A172 (cell line): ENCODE measurements around the gene MTIF2. TPM values are rescaled to one million over a fixed set of nuclear protein-coding genes. Genes with fewer than 3 reads are reported as not detected.
"Not testable (repeated sequence)": the region's sequence is repeated elsewhere in the genome, so short reads cannot be mapped to it uniquely, and the experiment has no call there.

Source experiments
- DNase-seq: peaks from one replicate; pipeline ENCODE4 v3.0.0-alpha.2; 2015; ENCODE audit warnings: low spot score
- total RNA-seq: library from RNA; depleted of rRNA; stranded (reverse); fragments of >200 nt; shearing (Covaris generic); gene quantifications from 2 replicates; pipeline ENCODE4 v1.2.3, GENCODE V29; 2014; rRNA removed

The MTIF2 gene
- total RNA-seq: 48.9 and 63.9 TPM in 2 replicates

- peak; percentile 93 for DNase-seq
Measured at GRCh38 chr2:55268907-55269644, at the start of gene MTIF2. Gene MTIF2, minus strand, starts transcription at chr2:55269231. Its CDS starts 5,373 bp downstream, at chr2:55263858.

GRCh38 chr2:55314985-55315384 is 46.0 kb upstream of the MTIF2 start:
- DNase-seq: no peak

GRCh38 chr2:55311444-55311870 is 42.4 kb upstream of the MTIF2 start:
- DNase-seq: peak; percentile 45

- DNase-seq: peak; percentile 48
Measured at GRCh38 chr2:55309446-55309845, 40.4 kb upstream of the MTIF2 start.

GRCh38 chr2:55302241-55302640 is 33.2 kb upstream of the MTIF2 start:
- DNase-seq: no peak

GRCh38 chr2:55301277-55301676 is 32.2 kb upstream of the MTIF2 start:
- no peak for DNase-seq

- no peak for DNase-seq
Measured at GRCh38 chr2:55296393-55296792, 27.4 kb upstream of the MTIF2 start.

GRCh38 chr2:55283083-55283482 is 14.1 kb upstream of the MTIF2 start:
- no peak for DNase-seq

GRCh38 chr2:55282110-55282917 is 13.3 kb upstream of the MTIF2 start:
- peak; percentile 52 for DNase-seq

- not testable (repeated sequence) for DNase-seq
Measured at GRCh38 chr2:55280851-55281546, 12.0 kb upstream of the MTIF2 start.

GRCh38 chr2:55279859-55280424 is 10.9 kb upstream of the MTIF2 start:
- not testable (repeated sequence) for DNase-seq

- DNase-seq: not testable (repeated sequence)
Measured at GRCh38 chr2:55279214-55279835, 10.3 kb upstream of the MTIF2 start.

- DNase-seq: no peak
Measured at GRCh38 chr2:55277310-55277709, 8.3 kb upstream of the MTIF2 start.

- not testable (repeated sequence) for DNase-seq
Measured at GRCh38 chr2:55274346-55274745, 5.3 kb upstream of the MTIF2 start.

GRCh38 chr2:55269645-55269990 is 587 bp upstream of the MTIF2 start:
- DNase-seq: peak; percentile 16

GRCh38 chr2:55268288-55268906 is 634 bp downstream of the MTIF2 start:
- DNase-seq: no peak

- not testable (repeated sequence) for DNase-seq
Measured at GRCh38 chr2:55259586-55259985, 9.4 kb downstream of the MTIF2 start.

- DNase-seq: no peak
Measured at GRCh38 chr2:55252832-55253231, 16.2 kb downstream of the MTIF2 start.

GRCh38 chr2:55247025-55247424 is 22.0 kb downstream of the MTIF2 start:
- DNase-seq: no peak

- no peak for DNase-seq
Measured at GRCh38 chr2:55245411-55245810, 23.6 kb downstream of the MTIF2 start.

- DNase-seq: no peak
Measured at GRCh38 chr2:55242617-55243016, 26.4 kb downstream of the MTIF2 start.
